ENCODE results near the gene RNF141.

The RNF141 gene

GRCh38 chr11:10473371-10473770 lies 67.6 kb downstream of the RNF141 start:
- H3K4me1 Mint-ChIP-seq, result peaks cover 40% of the 10 kb centered on the region
- no peaks in the 10 kb centered on the region for H3K27me3 Mint-ChIP-seq
- H3K4me3 Mint-ChIP-seq, result no peak overlapping the region
- H3K9me3 Mint-ChIP-seq, result no peaks in the 10 kb centered on the region
- peaks cover 7% of the 10 kb centered on the region for H3K36me3 Mint-ChIP-seq
- no peak overlapping the region for H3K27ac Mint-ChIP-seq

GRCh38 chr11:10462746-10463300 lies 78.2 kb downstream of the RNF141 start:
- Mint-ChIP-seq H3K36me3 (peaks cover 18% of the 10 kb centered on the region), H3K4me1 (peaks cover 44% of the 10 kb centered on the region), H3K27me3 (no peaks in the 10 kb centered on the region), H3K4me3 (no peak overlapping the region), H3K9me3 (no peaks in the 10 kb centered on the region), H3K27ac (no peak overlapping the region)
